ENCODE measurements around the gene KANK4. TPM values are rescaled to one million over a fixed set of nuclear protein-coding genes. Genes with fewer than 3 reads are reported as not detected.

KANK4 gene
- polyA plus RNA-seq, 2 of the 4 experiments (the other 2 are of a cell fraction): 0.66 to 0.81 TPM

DNA sequence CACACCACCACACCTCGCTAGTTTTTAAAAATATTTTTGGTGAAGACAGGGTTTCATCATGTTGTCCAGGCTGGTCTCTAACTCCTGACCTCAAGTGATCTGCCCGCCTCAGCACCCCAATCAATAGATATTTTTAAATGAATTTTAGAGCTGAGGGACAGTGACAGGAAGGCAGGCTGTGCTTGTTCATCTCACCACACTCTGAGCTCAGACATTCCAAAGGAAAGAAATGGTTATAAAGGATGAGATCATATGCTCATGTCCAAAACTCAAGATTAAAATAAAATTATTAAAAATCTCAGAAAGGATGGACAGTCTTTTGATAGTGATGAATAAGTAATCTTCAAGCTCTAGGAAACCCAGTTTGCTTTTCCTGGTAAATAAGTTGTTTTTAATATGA, 83.7 kb downstream of the KANK4 start:
- Histone ChIP-seq H3K4me2 (no peak overlapping the region), H3K27ac (no peak overlapping the region), H3K4me1 (peaks cover 27% of the 10 kb centered on the region), H3K4me3 (no peak overlapping the region), H3K9me3 (no peaks in the 10 kb centered on the region)
- no peak for FAIRE-seq
- 60% methylated on average over 2 of the region's 2 CpGs for WGBS (ENCODE audit: missing lambda C conversion rate)
- ChIA-PET POLR2A (no interaction called here), CTCF (no interaction called here)
- TF ChIP-seq, protein P1, sequence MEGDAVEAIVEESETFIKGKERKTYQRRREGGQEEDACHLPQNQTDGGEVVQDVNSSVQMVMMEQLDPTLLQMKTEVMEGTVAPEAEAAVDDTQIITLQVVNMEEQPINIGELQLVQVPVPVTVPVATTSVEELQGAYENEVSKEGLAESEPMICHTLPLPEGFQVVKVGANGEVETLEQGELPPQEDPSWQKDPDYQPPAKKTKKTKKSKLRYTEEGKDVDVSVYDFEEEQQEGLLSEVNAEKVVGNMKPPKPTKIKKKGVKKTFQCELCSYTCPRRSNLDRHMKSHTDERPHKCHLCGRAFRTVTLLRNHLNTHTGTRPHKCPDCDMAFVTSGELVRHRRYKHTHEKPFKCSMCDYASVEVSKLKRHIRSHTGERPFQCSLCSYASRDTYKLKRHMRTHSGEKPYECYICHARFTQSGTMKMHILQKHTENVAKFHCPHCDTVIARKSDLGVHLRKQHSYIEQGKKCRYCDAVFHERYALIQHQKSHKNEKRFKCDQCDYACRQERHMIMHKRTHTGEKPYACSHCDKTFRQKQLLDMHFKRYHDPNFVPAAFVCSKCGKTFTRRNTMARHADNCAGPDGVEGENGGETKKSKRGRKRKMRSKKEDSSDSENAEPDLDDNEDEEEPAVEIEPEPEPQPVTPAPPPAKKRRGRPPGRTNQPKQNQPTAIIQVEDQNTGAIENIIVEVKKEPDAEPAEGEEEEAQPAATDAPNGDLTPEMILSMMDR (IDR thresholded peaks at IDR 0.05): no peak
- TF ChIP-seq NR3C1 (IDR thresholded peaks at IDR 0.05) (no peak), CHD2 (IDR thresholded peaks at IDR 0.05; ENCODE audit: low read length, partially characterized antibody) (no peak), RCOR1 (IDR thresholded peaks at IDR 0.05; ENCODE audit: low read depth, low read length) (no peak), SREBF2 (IDR thresholded peaks at IDR 0.05) (no peak), RAD21 (conservative IDR thresholded peaks at IDR 0.05 in 1 of 2, IDR thresholded peaks at IDR 0.05 in 1 of 2) (no peak), HOXB5 (CRISPR knock-in tag; IDR thresholded peaks at IDR 0.05) (no peak), BHLHE40 (IDR thresholded peaks at IDR 0.05; ENCODE audit: low read depth, low read length) (no peak), TP53 (CRISPR knock-in tag; IDR thresholded peaks at IDR 0.05) (no peak), RNF2 (IDR thresholded peaks at IDR 0.05; ENCODE audit: borderline replicate concordance, low read depth) (no peak), RFX5 (IDR thresholded peaks at IDR 0.05) (no peak), CBX2 (IDR thresholded peaks at IDR 0.05; ENCODE audit: borderline replicate concordance, low read depth) (no peak), JUN (IDR thresholded peaks at IDR 0.05) (no peak)
- TF ChIP-seq, protein P2, sequence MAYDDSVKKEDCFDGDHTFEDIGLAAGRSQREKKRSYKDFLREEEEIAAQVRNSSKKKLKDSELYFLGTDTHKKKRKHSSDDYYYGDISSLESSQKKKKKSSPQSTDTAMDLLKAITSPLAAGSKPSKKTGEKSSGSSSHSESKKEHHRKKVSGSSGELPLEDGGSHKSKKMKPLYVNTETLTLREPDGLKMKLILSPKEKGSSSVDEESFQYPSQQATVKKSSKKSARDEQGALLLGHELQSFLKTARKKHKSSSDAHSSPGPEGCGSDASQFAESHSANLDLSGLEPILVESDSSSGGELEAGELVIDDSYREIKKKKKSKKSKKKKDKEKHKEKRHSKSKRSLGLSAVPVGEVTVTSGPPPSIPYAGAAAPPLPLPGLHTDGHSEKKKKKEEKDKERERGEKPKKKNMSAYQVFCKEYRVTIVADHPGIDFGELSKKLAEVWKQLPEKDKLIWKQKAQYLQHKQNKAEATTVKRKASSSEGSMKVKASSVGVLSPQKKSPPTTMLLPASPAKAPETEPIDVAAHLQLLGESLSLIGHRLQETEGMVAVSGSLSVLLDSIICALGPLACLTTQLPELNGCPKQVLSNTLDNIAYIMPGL (CRISPR knock-in tag; IDR thresholded peaks at IDR 0.05; ENCODE audit: borderline replicate concordance): no peak
- TF ChIP-seq, protein P3, sequence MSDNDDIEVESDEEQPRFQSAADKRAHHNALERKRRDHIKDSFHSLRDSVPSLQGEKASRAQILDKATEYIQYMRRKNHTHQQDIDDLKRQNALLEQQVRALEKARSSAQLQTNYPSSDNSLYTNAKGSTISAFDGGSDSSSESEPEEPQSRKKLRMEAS (IDR thresholded peaks at IDR 0.05): no peak
- DNase-seq (ENCODE audit: low read depth in 1 of 2, low spot score in 1 of 2): no peak
- ATAC-seq: no peak

DNA sequence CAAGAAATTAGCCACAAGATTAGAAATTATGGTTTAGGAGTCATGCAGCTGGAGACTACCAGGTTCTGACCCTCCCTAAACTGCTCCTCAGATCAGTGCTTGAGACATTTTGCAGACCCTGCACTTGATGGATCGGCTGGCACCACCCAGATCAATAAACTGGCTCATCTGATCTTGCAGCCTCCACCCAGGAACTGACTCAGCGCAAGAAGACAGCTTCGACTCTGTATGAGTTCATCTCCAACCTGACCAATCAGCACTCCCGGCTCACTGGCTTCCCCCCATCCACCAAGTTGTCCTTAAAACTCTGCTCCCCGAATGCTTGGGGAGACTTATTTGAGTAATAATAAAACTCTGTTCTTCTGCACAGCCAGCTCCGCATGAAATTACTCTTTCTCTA, 84.5 kb downstream of the KANK4 start:
- H3K4me2 ChIP-seq: no peak overlapping the region
- ChIA-PET POLR2A (no interaction called here), CTCF (no interaction called here)
- H3K4me3 ChIP-seq: no peak overlapping the region
- no peak overlapping the region for H3K27ac ChIP-seq
- peaks cover 36% of the 10 kb centered on the region for H3K4me1 ChIP-seq
- FAIRE-seq: no peak
- ATAC-seq: no peak
- WGBS (ENCODE audit: missing lambda C conversion rate): 65% methylated on average over 6 of the region's 6 CpGs
- no peaks in the 10 kb centered on the region for H3K9me3 ChIP-seq
- TF ChIP-seq TP53 (CRISPR knock-in tag; IDR thresholded peaks at IDR 0.05): no peak
- TF ChIP-seq FOXS1 (CRISPR knock-in tag; IDR thresholded peaks at IDR 0.05): no peak
- no peak for TF ChIP-seq ZC3H11A (IDR thresholded peaks at IDR 0.05)
- no peak for TF ChIP-seq RAD21 (conservative IDR thresholded peaks at IDR 0.05 in 1 of 2, IDR thresholded peaks at IDR 0.05 in 1 of 2)
- no peak for TF ChIP-seq RFX5 (IDR thresholded peaks at IDR 0.05)
- no peak for TF ChIP-seq EHF (CRISPR knock-in tag; IDR thresholded peaks at IDR 0.05)
- no peak for TF ChIP-seq EHMT2 (IDR thresholded peaks at IDR 0.05; ENCODE audit: low read depth)
- TF ChIP-seq ZNF302 (CRISPR knock-in tag; IDR thresholded peaks at IDR 0.05): no peak
- TF ChIP-seq HDAC2 (IDR thresholded peaks at IDR 0.05): no peak
- TF ChIP-seq, protein P2 (CRISPR knock-in tag; IDR thresholded peaks at IDR 0.05; ENCODE audit: borderline replicate concordance): no peak
- TF ChIP-seq CBX2 (IDR thresholded peaks at IDR 0.05; ENCODE audit: borderline replicate concordance, low read depth): no peak
- TF ChIP-seq, protein P4, sequence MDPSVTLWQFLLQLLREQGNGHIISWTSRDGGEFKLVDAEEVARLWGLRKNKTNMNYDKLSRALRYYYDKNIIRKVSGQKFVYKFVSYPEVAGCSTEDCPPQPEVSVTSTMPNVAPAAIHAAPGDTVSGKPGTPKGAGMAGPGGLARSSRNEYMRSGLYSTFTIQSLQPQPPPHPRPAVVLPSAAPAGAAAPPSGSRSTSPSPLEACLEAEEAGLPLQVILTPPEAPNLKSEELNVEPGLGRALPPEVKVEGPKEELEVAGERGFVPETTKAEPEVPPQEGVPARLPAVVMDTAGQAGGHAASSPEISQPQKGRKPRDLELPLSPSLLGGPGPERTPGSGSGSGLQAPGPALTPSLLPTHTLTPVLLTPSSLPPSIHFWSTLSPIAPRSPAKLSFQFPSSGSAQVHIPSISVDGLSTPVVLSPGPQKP (IDR thresholded peaks at IDR 0.05; ENCODE audit: low read depth, low read length): no peak
- TF ChIP-seq CBX8 (IDR thresholded peaks at IDR 0.05): no peak
- TF ChIP-seq POLR2AphosphoS2 (conservative IDR thresholded peaks at IDR 0.05; ENCODE audit: low read length): no peak
- TF ChIP-seq TFCP2L1 (CRISPR knock-in tag; IDR thresholded peaks at IDR 0.05): no peak
- no peak for TF ChIP-seq ESRRA (IDR thresholded peaks at IDR 0.05; ENCODE audit: borderline replicate concordance, low read length)
- TF ChIP-seq ZSCAN20 (CRISPR knock-in tag; IDR thresholded peaks at IDR 0.05): no peak
- TF ChIP-seq FOSL2 (IDR thresholded peaks at IDR 0.05): no peak
- no peak for TF ChIP-seq FOSL2 (CRISPR knock-in tag; IDR thresholded peaks at IDR 0.05)
- no peak for TF ChIP-seq MAFK (IDR thresholded peaks at IDR 0.05; ENCODE audit: partially characterized antibody)
- DNase-seq (ENCODE audit: low read depth in 1 of 2, low spot score in 1 of 2): no peak

Data from A549 (cell line).